Epithelial cell of esophagus (primary cell): Measurements from ENCODE around the gene PLA2G2A.

Experiments
- DNase-seq: peaks from one replicate; pipeline ENCODE4 v3.0.0; 2010; ENCODE audit warnings: low read depth
- H3K4me3 ChIP-seq: 2 replicates; pipeline ENCODE4 v1.5.1; 2011; ENCODE audit warnings: mild to moderate bottlenecking, low read length, control low read depth
- CTCF ChIP-seq: IDR thresholded peaks from 2 replicates; pipeline ENCODE4 v1.5.1; 2011; ENCODE audit warnings: low read depth, mild to moderate bottlenecking, low read length, control low read depth, inconsistent platforms; ENCODE audit not compliant: insufficient read depth; ENCODE audit errors: missing control alignments

The PLA2G2A gene

GRCh38 chr1:19942657-19943056 is 36.8 kb downstream of the PLA2G2A start:
- no peak for DNase-seq
- H3K4me3 ChIP-seq: no peak overlapping the region
- no peak for TF ChIP-seq CTCF

DNA sequence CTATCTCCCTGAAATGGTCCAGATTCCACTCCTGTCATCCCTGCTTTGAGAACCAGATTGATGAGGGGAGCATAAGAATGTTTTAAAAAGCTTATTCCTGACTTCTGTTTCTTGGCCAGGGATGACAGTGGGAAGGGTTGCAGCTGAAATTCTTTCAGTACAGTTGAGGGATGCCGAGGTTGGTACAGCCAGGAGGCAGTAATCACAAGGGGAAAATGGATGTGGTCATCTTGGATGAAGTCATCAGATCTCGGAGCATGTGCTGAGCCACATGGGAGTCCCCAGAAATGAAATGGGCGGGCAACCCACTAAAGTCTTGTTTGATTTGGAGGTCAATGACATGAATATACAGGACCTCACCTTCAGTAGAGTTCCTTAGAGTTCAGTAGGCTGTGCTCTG is 37.3 kb downstream of the PLA2G2A start:
- H3K4me3 ChIP-seq: no peak overlapping the region
- TF ChIP-seq CTCF: no peak
- DNase-seq: no peak

DNA sequence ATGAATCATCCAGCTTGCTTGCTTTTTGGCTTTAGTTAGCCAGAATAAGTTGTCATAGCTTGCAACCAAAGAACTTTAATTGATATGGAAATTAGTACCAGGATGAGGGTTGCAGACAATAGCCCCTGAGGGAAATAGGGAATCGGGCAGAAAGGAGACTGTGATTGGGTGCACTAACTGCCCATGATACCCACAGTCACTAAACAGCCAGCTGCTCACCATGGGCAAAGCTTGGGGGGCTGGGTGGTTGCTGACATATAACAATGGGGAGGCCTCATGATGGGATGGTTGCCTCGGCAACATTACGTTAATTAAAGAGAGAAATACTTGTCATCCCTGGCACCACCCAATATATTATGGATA is 38.2 kb downstream of the PLA2G2A start:
- DNase-seq: no peak
- no peak overlapping the region for H3K4me3 ChIP-seq
- no peak for TF ChIP-seq CTCF

DNA sequence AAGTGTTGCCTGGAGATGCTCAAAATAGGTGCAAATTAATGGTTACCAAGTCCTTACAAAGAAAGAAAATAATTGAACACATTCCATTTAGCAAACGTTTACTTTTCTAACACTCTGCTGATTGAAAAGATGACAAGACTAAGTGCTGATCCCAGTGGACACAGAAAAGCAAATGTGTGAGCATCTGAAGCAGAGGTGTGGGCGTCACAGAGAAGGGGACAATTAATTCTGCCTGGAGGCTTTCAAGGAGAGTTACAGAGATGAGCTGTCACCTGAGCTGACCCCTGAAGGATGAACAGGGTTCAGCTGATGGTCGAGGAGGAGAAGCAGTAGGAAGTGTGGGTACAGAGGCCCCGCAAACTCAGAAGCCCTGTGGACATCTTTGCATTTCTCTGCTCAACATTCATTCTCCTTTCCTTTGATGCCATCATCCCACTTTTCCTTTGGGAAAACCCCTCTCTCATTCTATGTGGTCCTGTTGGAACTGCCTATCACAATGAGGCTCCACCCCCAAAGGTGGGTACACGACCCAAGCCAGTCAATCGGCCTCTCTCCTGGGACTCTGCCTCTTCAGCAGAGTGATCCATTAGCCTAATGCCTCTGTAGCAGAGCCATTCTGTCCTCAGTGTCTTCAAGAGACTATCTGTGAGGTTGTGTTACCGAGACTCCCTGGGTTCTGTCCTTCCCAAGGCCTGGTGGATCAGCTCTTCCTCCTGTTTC is 38.8 kb downstream of the PLA2G2A start:
- no peak for TF ChIP-seq CTCF
- H3K4me3 ChIP-seq: no peak overlapping the region
- DNase-seq: no peak

GRCh38 chr1:19938472-19938871 is 40.9 kb downstream of the PLA2G2A start:
- TF ChIP-seq CTCF: no peak
- H3K4me3 ChIP-seq: no peak overlapping the region
- DNase-seq: no peak

DNA sequence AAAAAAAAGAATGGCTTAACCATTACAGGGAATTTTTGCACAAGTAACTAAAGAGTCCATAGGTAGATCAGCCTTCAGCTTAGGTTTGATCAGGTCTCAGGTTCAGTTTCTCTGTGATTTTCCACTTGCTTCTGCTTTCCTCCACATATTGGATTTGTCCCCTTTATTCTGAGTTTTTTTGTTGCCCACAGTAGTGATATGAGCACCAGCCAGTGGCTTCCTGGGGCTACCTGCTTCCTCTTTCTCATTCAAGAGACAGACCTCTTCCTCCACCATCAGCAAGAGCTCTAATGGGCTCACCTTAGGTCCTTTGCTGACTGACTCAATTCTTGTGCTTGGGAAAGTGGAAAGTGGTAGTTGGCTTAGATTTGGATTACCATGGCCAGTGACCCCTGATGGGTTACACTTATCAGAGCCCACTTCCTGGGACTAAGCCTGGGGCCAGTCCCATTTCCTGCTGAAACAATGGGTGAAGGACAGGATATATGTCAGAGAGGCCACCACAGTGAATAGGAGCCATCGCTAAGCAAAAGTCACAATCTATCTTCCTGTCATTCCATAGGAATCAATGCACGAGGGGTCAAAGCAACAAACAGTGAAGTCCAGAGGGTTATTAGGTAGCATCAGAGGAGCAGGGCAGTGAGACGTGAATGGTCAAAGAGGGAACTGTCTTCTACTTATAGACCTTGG is 43.2 kb downstream of the PLA2G2A start:
- no peak for TF ChIP-seq CTCF
- no peak overlapping the region for H3K4me3 ChIP-seq
- DNase-seq: no peak

DNA sequence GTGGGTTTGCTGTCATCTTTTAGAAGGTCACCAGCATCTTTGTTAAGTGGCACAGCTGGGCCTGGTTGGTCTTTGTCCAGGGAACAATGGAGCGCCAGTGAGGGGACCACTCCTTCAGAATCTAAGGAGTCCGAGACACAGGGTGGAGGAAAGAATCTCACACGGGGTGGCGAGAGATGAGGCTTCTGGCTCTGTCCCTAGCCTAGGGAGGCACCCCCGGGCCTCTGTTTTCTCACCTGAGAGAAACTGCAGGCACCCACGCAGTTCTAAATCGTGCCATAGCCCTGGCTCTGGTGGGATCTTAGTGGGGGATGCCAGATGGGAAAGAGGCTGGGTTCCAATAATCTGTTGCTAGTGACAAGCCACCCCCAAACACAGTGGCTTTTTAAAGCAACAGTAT is 45.1 kb downstream of the PLA2G2A start:
- no peak overlapping the region for H3K4me3 ChIP-seq
- DNase-seq: no peak
- no peak for TF ChIP-seq CTCF
